ENCODE results near the gene PDXP.

The PDXP gene

DNA sequence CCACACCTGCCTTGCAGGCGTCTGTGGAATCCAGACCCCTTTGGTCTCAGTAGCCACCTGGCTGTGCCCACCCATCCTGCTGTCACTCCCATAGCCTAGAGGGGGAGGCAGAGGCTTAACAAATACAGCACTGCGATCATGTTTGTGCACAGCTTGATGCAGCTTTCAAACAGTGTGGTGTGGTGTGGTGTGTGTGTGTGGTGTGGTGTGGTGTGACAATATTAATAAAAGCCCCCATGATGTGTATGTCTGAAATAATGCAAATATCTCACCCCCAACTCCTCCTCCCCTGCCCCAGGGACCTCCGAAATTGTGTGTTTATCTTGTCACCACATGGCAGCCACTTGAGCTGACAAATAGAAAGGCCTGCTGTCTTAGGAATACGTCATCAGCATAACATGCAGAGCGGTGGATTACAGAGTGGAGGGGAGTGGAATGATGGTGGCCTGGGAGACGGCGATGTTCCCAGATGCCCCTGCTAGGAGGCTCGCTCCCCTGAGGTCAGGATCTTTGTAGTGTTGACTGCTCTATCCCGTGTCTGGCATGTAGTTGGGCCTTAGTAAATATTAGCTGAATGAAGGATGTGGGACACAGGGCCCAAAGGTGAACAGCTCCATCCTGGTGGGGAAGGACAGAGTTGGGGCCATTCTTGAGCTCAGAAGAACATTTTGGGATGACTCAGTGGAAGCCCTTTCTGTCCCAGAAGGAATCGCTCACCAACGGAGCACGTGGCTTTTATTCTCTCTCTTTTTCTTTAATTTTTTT is 2.8 kb downstream of the PDXP start:
- Histone ChIP-seq H4K20me1 (ENCODE audit: control insufficient read depth, insufficient read depth, low read depth, low read length) (peaks cover 39% of the 10 kb centered on the region), H3K9me3 (ENCODE audit: control insufficient read depth, insufficient read depth, low read length) (no peaks in the 10 kb centered on the region), H3K36me3 (ENCODE audit: control insufficient read depth, low read length) (peaks cover 56% of the 10 kb centered on the region), H3F3A (ENCODE audit: control insufficient read depth, insufficient read depth) (peaks cover 9% of the 10 kb centered on the region), H3K9me2 (replicated peaks; ENCODE audit: control insufficient read depth, low read length) (no peaks in the 10 kb centered on the region), H3K4me1 (ENCODE audit: control insufficient read depth, low read length) (peaks cover 40% of the 10 kb centered on the region), H3K27ac (ENCODE audit: low read depth, low read length) (peak overlapping the region; percentile 55), H3K27me3 (ENCODE audit: control insufficient read depth, low read length) (no peaks in the 10 kb centered on the region), H3K79me2 (ENCODE audit: control insufficient read depth, low read length) (peaks cover 81% of the 10 kb centered on the region), H3K4me2 (ENCODE audit: low read length) (peak overlapping the region; percentile 81), H3K4me3 (ENCODE audit: low read length) (peak overlapping the region; percentile 90)
- TF ChIP-seq, protein P1, sequence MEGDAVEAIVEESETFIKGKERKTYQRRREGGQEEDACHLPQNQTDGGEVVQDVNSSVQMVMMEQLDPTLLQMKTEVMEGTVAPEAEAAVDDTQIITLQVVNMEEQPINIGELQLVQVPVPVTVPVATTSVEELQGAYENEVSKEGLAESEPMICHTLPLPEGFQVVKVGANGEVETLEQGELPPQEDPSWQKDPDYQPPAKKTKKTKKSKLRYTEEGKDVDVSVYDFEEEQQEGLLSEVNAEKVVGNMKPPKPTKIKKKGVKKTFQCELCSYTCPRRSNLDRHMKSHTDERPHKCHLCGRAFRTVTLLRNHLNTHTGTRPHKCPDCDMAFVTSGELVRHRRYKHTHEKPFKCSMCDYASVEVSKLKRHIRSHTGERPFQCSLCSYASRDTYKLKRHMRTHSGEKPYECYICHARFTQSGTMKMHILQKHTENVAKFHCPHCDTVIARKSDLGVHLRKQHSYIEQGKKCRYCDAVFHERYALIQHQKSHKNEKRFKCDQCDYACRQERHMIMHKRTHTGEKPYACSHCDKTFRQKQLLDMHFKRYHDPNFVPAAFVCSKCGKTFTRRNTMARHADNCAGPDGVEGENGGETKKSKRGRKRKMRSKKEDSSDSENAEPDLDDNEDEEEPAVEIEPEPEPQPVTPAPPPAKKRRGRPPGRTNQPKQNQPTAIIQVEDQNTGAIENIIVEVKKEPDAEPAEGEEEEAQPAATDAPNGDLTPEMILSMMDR (IDR thresholded peaks at IDR 0.05; ENCODE audit: low read depth, low read length, poor library complexity, severe bottlenecking), result peak; percentile 65
- no peak for TF ChIP-seq EZH2phosphoT487 (IDR thresholded peaks at IDR 0.05; ENCODE audit: borderline replicate concordance, low read length)

DNA sequence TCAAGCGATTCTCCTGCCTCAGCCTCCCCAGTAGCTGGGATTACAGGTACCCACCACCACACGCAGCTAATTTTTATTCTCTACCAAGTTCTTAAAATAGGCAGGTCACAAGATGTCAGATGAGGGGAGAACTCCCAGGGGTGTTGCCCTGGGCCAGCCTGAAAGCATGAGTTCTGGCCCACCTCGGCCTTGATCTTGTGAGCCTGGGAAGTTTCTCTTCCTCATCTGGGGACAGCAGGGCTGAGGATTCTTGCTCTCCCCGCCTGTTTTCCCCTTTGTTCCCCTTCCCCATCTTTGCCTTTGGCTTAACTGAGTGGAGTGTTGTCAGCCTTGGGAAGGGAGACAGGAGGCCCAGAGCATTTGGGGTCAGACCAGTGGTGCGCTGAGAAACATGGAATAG is 3.5 kb downstream of the PDXP start:
- peaks cover 9% of the 10 kb centered on the region for H3F3A ChIP-seq (ENCODE audit: control insufficient read depth, insufficient read depth)
- H3K9me2 ChIP-seq (replicated peaks; ENCODE audit: control insufficient read depth, low read length), result no peaks in the 10 kb centered on the region
- H4K20me1 ChIP-seq (ENCODE audit: control insufficient read depth, insufficient read depth, low read depth, low read length), result peaks cover 39% of the 10 kb centered on the region
- no peaks in the 10 kb centered on the region for H3K9me3 ChIP-seq (ENCODE audit: control insufficient read depth, insufficient read depth, low read length)
- peak overlapping the region; percentile 81; the same call in 1 of the 2 replicates for H3K4me2 ChIP-seq (ENCODE audit: low read length)
- 0 out of 2 replicates have a peak overlapping the region, but pooled peaks have one; percentile 16 for H3K4me3 ChIP-seq (ENCODE audit: low read length)
- TF ChIP-seq, protein P1 (IDR thresholded peaks at IDR 0.05; ENCODE audit: low read depth, low read length, poor library complexity, severe bottlenecking), result no peak
- no peak for TF ChIP-seq EZH2phosphoT487 (IDR thresholded peaks at IDR 0.05; ENCODE audit: borderline replicate concordance, low read length)
- H3K4me1 ChIP-seq (ENCODE audit: control insufficient read depth, low read length), result peaks cover 40% of the 10 kb centered on the region
- H3K79me2 ChIP-seq (ENCODE audit: control insufficient read depth, low read length), result peaks cover 87% of the 10 kb centered on the region
- no peaks in the 10 kb centered on the region for H3K27me3 ChIP-seq (ENCODE audit: control insufficient read depth, low read length)
- H3K36me3 ChIP-seq (ENCODE audit: control insufficient read depth, low read length), result peaks cover 62% of the 10 kb centered on the region
- peak overlapping the region; percentile 55 for H3K27ac ChIP-seq (ENCODE audit: low read depth, low read length)

- H3K79me2 ChIP-seq (ENCODE audit: control insufficient read depth, low read length), result peaks cover 91% of the 10 kb centered on the region
- TF ChIP-seq, protein P1 (IDR thresholded peaks at IDR 0.05; ENCODE audit: low read depth, low read length, poor library complexity, severe bottlenecking), result no peak
- no peak for TF ChIP-seq EZH2phosphoT487 (IDR thresholded peaks at IDR 0.05; ENCODE audit: borderline replicate concordance, low read length)
- H4K20me1 ChIP-seq (ENCODE audit: control insufficient read depth, insufficient read depth, low read depth, low read length), result peaks cover 39% of the 10 kb centered on the region
- H3K4me3 ChIP-seq (ENCODE audit: low read length), result no peak overlapping the region
- H3K4me1 ChIP-seq (ENCODE audit: control insufficient read depth, low read length), result peaks cover 31% of the 10 kb centered on the region
- H3F3A ChIP-seq (ENCODE audit: control insufficient read depth, insufficient read depth), result 0 out of 2 replicates have a peak, but pooled peaks cover 4% of the 10 kb centered on the region
- no peak overlapping the region for H3K4me2 ChIP-seq (ENCODE audit: low read length)
- H3K27me3 ChIP-seq (ENCODE audit: control insufficient read depth, low read length), result no peaks in the 10 kb centered on the region
- no peaks in the 10 kb centered on the region for H3K9me3 ChIP-seq (ENCODE audit: control insufficient read depth, insufficient read depth, low read length)
- H3K27ac ChIP-seq (ENCODE audit: low read depth, low read length), result no peak overlapping the region
- H3K36me3 ChIP-seq (ENCODE audit: control insufficient read depth, low read length), result peaks cover 68% of the 10 kb centered on the region
- H3K9me2 ChIP-seq (replicated peaks; ENCODE audit: control insufficient read depth, low read length), result no peaks in the 10 kb centered on the region
Measured at GRCh38 chr22:37663521-37664140, 5.1 kb downstream of the PDXP start.

Measured in DOHH2 (cell line).